Measurements from ENCODE around the gene TAF1L.
A peak's percentile ranks its signal among the peaks of the same experiment; 100 is the strongest.

TAF1L gene

GRCh38 chr9:32596936-32597335 is 38.5 kb downstream of the TAF1L start:
- Histone ChIP-seq H3K9me3 (ENCODE audit: low read depth, low read length) (no peaks in the 10 kb centered on the region), H3K36me3 (ENCODE audit: insufficient read depth, low read length) (no peaks in the 10 kb centered on the region), H3K27ac (no peak overlapping the region), H3K4me3 (no peak overlapping the region), H3K9ac (ENCODE audit: insufficient read length) (no peak overlapping the region)
- TF ChIP-seq EZH2 (IDR thresholded peaks at IDR 0.05) (no peak), FOXP2 (optimal IDR thresholded peaks at IDR 0.05; ENCODE audit: control extremely low read depth, extremely low read length, insufficient read depth) (no peak), POLR2AphosphoS5 (IDR thresholded peaks at IDR 0.05; ENCODE audit: borderline replicate concordance, low read depth, low read length) (no peak)
- no peak for DNase-seq (ENCODE audit: low read depth, low spot score)

DNA sequence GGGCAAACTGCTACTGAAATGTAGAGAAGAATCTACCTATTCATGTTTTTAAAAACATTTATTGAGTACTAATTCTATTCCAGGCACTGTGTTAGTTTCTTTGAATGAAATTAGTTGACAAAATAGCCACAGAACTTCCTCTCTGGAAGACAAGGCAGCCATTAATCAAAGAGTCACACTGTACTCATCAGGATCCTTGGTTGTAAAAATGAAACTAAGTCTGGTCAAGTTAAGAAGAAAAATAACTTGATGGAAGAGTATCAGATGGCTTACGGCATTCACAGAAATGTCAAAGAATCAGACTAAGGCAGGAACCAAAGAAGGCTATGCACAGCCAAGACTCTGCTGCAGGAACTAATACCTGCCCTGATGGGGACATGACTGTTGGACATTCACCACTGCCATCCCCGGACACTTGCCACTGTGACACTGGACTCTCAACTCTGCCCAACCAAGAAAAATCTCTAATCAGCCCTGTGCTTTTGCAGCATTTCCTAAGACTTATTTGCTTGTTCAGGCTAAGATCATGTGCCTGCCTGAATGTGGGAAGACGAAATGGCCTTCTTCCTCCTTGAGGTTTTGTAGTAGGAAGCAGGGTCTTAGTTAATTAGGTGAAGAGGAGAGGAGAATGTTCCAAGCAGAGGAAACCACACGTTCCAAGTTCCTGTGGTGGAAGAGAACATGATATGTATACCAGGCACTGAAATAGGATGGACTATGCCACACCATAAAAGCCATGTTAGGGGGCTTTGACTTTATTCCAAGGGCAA is 39.2 kb downstream of the TAF1L start:
- H3K36me3 ChIP-seq (ENCODE audit: insufficient read depth, low read length), result no peaks in the 10 kb centered on the region
- H3K4me3 ChIP-seq, result no peak overlapping the region
- no peak for TF ChIP-seq FOXP2 (optimal IDR thresholded peaks at IDR 0.05; ENCODE audit: control extremely low read depth, extremely low read length, insufficient read depth)
- no peak for TF ChIP-seq POLR2AphosphoS5 (IDR thresholded peaks at IDR 0.05; ENCODE audit: borderline replicate concordance, low read depth, low read length)
- TF ChIP-seq EZH2 (IDR thresholded peaks at IDR 0.05), result no peak
- H3K9ac ChIP-seq (ENCODE audit: insufficient read length), result no peak overlapping the region
- no peak for DNase-seq (ENCODE audit: low read depth, low spot score)
- no peak overlapping the region for H3K27ac ChIP-seq
- no peaks in the 10 kb centered on the region for H3K9me3 ChIP-seq (ENCODE audit: low read depth, low read length)

GRCh38 chr9:32590898-32591297 is 44.6 kb downstream of the TAF1L start:
- Histone ChIP-seq H3K9ac (ENCODE audit: insufficient read length) (no peak overlapping the region), H3K36me3 (ENCODE audit: insufficient read depth, low read length) (no peaks in the 10 kb centered on the region), H3K9me3 (ENCODE audit: low read depth, low read length) (no peaks in the 10 kb centered on the region), H3K27ac (no peak overlapping the region), H3K4me3 (no peak overlapping the region)
- no peak for DNase-seq (ENCODE audit: low read depth, low spot score)
- TF ChIP-seq EZH2 (IDR thresholded peaks at IDR 0.05) (no peak), FOXP2 (optimal IDR thresholded peaks at IDR 0.05; ENCODE audit: control extremely low read depth, extremely low read length, insufficient read depth) (no peak), POLR2AphosphoS5 (IDR thresholded peaks at IDR 0.05; ENCODE audit: borderline replicate concordance, low read depth, low read length) (no peak)

DNA sequence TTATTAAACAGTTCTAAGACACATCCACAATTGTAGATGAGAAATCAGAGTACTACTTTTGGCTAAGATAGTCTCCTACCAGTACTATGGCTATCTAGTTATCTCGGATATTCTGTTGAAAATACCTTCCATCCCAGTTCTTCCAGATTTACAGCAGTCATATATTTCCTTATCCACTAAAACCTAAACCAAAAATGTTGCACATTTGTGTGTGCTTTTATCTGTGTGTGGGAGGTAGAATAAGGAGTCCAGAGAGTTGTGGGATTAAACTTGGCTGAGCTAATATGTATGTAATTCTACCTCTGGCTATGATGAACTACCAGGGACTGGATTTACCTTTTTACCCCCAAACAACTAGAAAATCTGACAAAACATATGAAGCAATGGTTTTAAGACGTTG is 45.0 kb downstream of the TAF1L start:
- H3K36me3 ChIP-seq (ENCODE audit: insufficient read depth, low read length), result no peaks in the 10 kb centered on the region
- no peak overlapping the region for H3K9ac ChIP-seq (ENCODE audit: insufficient read length)
- no peak for DNase-seq (ENCODE audit: low read depth, low spot score)
- H3K9me3 ChIP-seq (ENCODE audit: low read depth, low read length), result no peaks in the 10 kb centered on the region
- no peak overlapping the region for H3K4me3 ChIP-seq
- no peak overlapping the region for H3K27ac ChIP-seq
- TF ChIP-seq POLR2AphosphoS5 (IDR thresholded peaks at IDR 0.05; ENCODE audit: borderline replicate concordance, low read depth, low read length), result no peak
- TF ChIP-seq EZH2 (IDR thresholded peaks at IDR 0.05), result no peak
- no peak for TF ChIP-seq FOXP2 (optimal IDR thresholded peaks at IDR 0.05; ENCODE audit: control extremely low read depth, extremely low read length, insufficient read depth)

DNA sequence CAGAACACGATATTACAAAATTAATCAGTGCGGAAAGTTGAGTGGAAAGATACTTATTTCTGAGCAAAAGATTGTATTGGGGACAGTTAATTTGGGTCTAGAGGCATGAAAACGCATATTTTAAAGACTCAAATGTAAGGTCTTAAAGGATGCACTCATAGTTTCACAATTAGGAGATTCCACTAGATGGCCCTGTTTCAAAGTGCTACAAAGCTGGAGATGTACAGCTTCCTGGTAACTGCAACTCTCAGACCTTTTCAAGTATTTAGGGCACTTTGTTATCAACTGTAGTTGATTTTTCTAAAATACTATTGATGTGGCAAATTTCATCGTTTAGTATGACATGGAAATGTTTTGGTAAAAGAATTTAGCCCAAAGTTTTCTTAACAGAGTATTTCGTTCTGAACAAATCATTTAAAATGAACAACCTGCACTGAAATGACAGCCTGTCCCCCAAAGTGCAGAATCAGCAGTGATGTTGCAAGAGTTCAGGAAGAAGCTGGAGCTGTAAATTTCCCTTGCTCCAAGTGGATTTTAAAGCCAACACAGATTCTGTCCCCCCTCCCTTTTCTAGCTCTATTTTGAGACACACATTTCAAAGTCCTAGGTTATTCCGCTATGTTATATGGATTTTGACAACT is 46.3 kb downstream of the TAF1L start:
- peak; percentile 75 for DNase-seq (ENCODE audit: low read depth, low spot score)
- no peak for TF ChIP-seq FOXP2 (optimal IDR thresholded peaks at IDR 0.05; ENCODE audit: control extremely low read depth, extremely low read length, insufficient read depth)
- no peak for TF ChIP-seq EZH2 (IDR thresholded peaks at IDR 0.05)
- no peak for TF ChIP-seq POLR2AphosphoS5 (IDR thresholded peaks at IDR 0.05; ENCODE audit: borderline replicate concordance, low read depth, low read length)
- H3K9me3 ChIP-seq (ENCODE audit: low read depth, low read length), result no peaks in the 10 kb centered on the region
- no peaks in the 10 kb centered on the region for H3K36me3 ChIP-seq (ENCODE audit: insufficient read depth, low read length)
- H3K27ac ChIP-seq, result peak overlapping the region; percentile 27
- peak overlapping the region; percentile 52 for H3K4me3 ChIP-seq
- H3K9ac ChIP-seq (ENCODE audit: insufficient read length), result no peak overlapping the region

GRCh38 chr9:32587901-32588300 is 47.6 kb downstream of the TAF1L start:
- TF ChIP-seq FOXP2 (optimal IDR thresholded peaks at IDR 0.05; ENCODE audit: control extremely low read depth, extremely low read length, insufficient read depth), result no peak
- no peak for TF ChIP-seq EZH2 (IDR thresholded peaks at IDR 0.05)
- TF ChIP-seq POLR2AphosphoS5 (IDR thresholded peaks at IDR 0.05; ENCODE audit: borderline replicate concordance, low read depth, low read length), result no peak

DNA sequence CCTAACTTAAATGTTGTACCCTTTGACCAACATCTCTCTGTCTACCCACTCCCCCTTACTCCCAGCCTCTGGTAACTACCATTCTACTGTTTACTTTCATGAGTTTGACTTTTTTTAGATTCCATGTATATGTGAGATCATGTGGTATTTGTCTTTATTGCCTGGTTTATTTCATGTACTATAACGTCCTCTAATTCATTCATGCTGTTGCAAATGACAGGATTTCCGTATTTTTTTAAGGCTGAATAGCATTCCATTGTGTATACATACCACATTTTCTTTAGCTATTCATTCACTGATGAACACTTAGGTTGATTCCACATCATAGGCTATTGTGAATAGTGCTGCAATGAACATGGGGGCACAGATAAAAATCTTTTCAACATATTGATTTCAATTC is 50.7 kb downstream of the TAF1L start:
- H3K36me3 ChIP-seq (ENCODE audit: insufficient read depth, low read length), result no peaks in the 10 kb centered on the region
- no peaks in the 10 kb centered on the region for H3K9me3 ChIP-seq (ENCODE audit: low read depth, low read length)
- DNase-seq (ENCODE audit: low read depth, low spot score), result no peak
- TF ChIP-seq POLR2AphosphoS5 (IDR thresholded peaks at IDR 0.05; ENCODE audit: borderline replicate concordance, low read depth, low read length) (no peak), EZH2 (IDR thresholded peaks at IDR 0.05) (no peak), FOXP2 (optimal IDR thresholded peaks at IDR 0.05; ENCODE audit: control extremely low read depth, extremely low read length, insufficient read depth) (no peak)
- no peak overlapping the region for H3K4me3 ChIP-seq
- H3K27ac ChIP-seq, result no peak overlapping the region
- H3K9ac ChIP-seq (ENCODE audit: insufficient read length), result no peak overlapping the region

More at GRCh38 chr9:32587901-32588300, 47.6 kb downstream of the TAF1L start:
- H3K9me3 ChIP-seq (ENCODE audit: low read depth, low read length), result no peaks in the 10 kb centered on the region
- H3K27ac ChIP-seq, result no peak overlapping the region
- H3K4me3 ChIP-seq, result no peak overlapping the region
- no peak overlapping the region for H3K9ac ChIP-seq (ENCODE audit: insufficient read length)
- no peak for DNase-seq (ENCODE audit: low read depth, low spot score)
- H3K36me3 ChIP-seq (ENCODE audit: insufficient read depth, low read length), result no peaks in the 10 kb centered on the region

GRCh38 chr9:32581512-32582143 is 53.8 kb downstream of the TAF1L start:
- peak; percentile 74 for DNase-seq (ENCODE audit: low read depth, low spot score)

More at GRCh38 chr9:32581512-32582143, 53.8 kb downstream of the TAF1L start:
- Histone ChIP-seq H3K36me3 (ENCODE audit: insufficient read depth, low read length) (no peaks in the 10 kb centered on the region), H3K9ac (ENCODE audit: insufficient read length) (no peak overlapping the region), H3K4me3 (no peak overlapping the region), H3K27ac (no peak overlapping the region), H3K9me3 (ENCODE audit: low read depth, low read length) (no peaks in the 10 kb centered on the region)
- TF ChIP-seq POLR2AphosphoS5 (IDR thresholded peaks at IDR 0.05; ENCODE audit: borderline replicate concordance, low read depth, low read length) (no peak), EZH2 (IDR thresholded peaks at IDR 0.05) (no peak)

All from SK-N-MC (cell line).